22Rv1 (cell line): ENCODE data around the gene RERE.

Experiments
- CTCF ChIP-seq: fragments of 450-650 bp; IDR thresholded peaks from 2 replicates; pipeline ENCODE4 v1.5.1; 2017; ENCODE audit warnings: mild to moderate bottlenecking
- ZFX ChIP-seq: fragments of 450-650 bp; IDR thresholded peaks from 2 replicates; pipeline ENCODE4 v1.6.1; 2017; ENCODE audit warnings: antibody characterized with exemption, borderline replicate concordance

- no peak for TF ChIP-seq CTCF
- TF ChIP-seq ZFX, result no peak
These were observed 176.0 kb downstream of the RERE start for GRCh38 chr1:8641377-8641997.
